Astrocyte of the hippocampus (primary cell): ENCODE results near the gene TMEM167A.

Experiments
- DNase-seq: peaks from one replicate; pipeline ENCODE4 v3.0.0; 2011; ENCODE audit warnings: low read depth, low spot score

TMEM167A gene

GRCh38 chr5:83076742-83077661 is at the start of gene TMEM167A, which contains the start of gene XRCC4:
Gene TMEM167A (minus strand): TSS chr5:83077394. CDS start chr5:83077323, 71 bp downstream.
Gene XRCC4 (plus strand): TSS chr5:83077547. CDS start chr5:83104920, 27,373 bp downstream.
- DNase-seq, result peak; percentile 99

- no peak for DNase-seq
These were observed 49.3 kb upstream of the TMEM167A start for GRCh38 chr5:83126501-83126900.

- no peak for DNase-seq
These were observed 48.4 kb upstream of the TMEM167A start for GRCh38 chr5:83125560-83125959.

- DNase-seq, result no peak
These were observed 47.4 kb upstream of the TMEM167A start for GRCh38 chr5:83124593-83124992.

- no peak for DNase-seq
These were observed 41.8 kb upstream of the TMEM167A start for GRCh38 chr5:83118976-83119375.

- no peak for DNase-seq
These were observed 41.3 kb upstream of the TMEM167A start for GRCh38 chr5:83118471-83118870.

- no peak for DNase-seq
These were observed 38.6 kb upstream of the TMEM167A start for GRCh38 chr5:83115816-83116215.

GRCh38 chr5:83109380-83109779 is 32.2 kb upstream of the TMEM167A start:
- no peak for DNase-seq

GRCh38 chr5:83107692-83108420 is 30.7 kb upstream of the TMEM167A start:
- no peak for DNase-seq

- DNase-seq, result no peak
These were observed 26.8 kb upstream of the TMEM167A start for GRCh38 chr5:83104021-83104420.

GRCh38 chr5:83102364-83102980 is 25.3 kb upstream of the TMEM167A start:
- DNase-seq, result no peak

GRCh38 chr5:83101514-83101913 is 24.3 kb upstream of the TMEM167A start:
- DNase-seq, result no peak

- no peak for DNase-seq
These were observed 22.3 kb upstream of the TMEM167A start for GRCh38 chr5:83099445-83099844.

GRCh38 chr5:83099001-83099400 is 21.8 kb upstream of the TMEM167A start:
- DNase-seq, result no peak

- peak; percentile 38 for DNase-seq
These were observed 20.6 kb upstream of the TMEM167A start for GRCh38 chr5:83097689-83098231.

GRCh38 chr5:83096660-83097339 is 19.6 kb upstream of the TMEM167A start:
- no peak for DNase-seq

- DNase-seq, result peak; percentile 89
These were observed 18.9 kb upstream of the TMEM167A start for GRCh38 chr5:83095957-83096539.

- DNase-seq, result no peak
These were observed 18.2 kb upstream of the TMEM167A start for GRCh38 chr5:83095163-83095956.

GRCh38 chr5:83093692-83094091 is 16.5 kb upstream of the TMEM167A start:
- no peak for DNase-seq

- no peak for DNase-seq
These were observed 15.4 kb upstream of the TMEM167A start for GRCh38 chr5:83092619-83093018.
